HG03520 (cell line): Measurements from ENCODE around the gene BIRC6.
"Not testable (repeated sequence)": the region's sequence is repeated elsewhere in the genome, so short reads cannot be mapped to it uniquely, and the experiment has no call there.

Source experiments
- ATAC-seq: cut with Tn5 transposase; IDR thresholded peaks from one replicate; pipeline ENCODE4 v1.9.1; 2021; ENCODE audit warnings: mild to moderate bottlenecking, moderate library complexity; ENCODE audit not compliant: unreplicated experiment

BIRC6 gene

DNA sequence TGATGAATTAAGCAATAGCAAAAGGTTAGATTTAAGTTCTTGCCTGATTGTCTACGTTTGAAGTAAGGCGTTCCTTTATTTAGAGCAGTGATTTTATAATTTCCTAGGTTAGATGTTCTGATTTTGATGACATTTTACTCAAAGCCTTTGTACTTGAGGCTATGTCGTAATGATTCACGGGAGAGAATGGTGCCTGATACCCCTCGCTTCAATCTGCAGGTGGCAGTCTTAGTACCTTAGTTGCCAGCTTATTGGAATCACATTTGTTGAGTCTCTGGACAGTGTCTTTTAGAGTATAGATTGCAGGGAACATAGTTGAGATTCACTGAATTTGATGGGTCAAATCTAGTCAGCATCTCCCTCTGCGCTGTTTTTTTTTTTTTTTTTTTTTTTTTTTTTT, 89.5 kb downstream of the BIRC6 start:
- no peak for ATAC-seq

DNA sequence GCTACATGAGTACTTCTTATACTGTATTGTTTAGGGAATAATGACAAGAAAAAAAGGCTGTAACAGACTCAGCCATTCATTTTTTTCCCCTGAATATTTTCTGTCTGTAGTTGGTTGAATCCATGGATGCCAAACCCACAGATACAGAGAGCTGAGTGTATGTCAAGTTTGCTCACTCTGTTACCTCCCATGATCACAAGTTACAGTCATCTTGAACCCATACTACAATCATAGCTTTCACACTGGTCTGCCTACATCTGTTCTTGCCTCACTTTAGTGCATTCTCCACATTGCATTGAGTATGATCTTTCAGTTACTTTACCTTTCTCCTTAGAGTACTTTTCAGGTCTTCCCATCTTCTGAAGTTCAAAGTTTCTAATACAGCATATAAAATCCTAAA, 94.0 kb downstream of the BIRC6 start:
- no peak for ATAC-seq

DNA sequence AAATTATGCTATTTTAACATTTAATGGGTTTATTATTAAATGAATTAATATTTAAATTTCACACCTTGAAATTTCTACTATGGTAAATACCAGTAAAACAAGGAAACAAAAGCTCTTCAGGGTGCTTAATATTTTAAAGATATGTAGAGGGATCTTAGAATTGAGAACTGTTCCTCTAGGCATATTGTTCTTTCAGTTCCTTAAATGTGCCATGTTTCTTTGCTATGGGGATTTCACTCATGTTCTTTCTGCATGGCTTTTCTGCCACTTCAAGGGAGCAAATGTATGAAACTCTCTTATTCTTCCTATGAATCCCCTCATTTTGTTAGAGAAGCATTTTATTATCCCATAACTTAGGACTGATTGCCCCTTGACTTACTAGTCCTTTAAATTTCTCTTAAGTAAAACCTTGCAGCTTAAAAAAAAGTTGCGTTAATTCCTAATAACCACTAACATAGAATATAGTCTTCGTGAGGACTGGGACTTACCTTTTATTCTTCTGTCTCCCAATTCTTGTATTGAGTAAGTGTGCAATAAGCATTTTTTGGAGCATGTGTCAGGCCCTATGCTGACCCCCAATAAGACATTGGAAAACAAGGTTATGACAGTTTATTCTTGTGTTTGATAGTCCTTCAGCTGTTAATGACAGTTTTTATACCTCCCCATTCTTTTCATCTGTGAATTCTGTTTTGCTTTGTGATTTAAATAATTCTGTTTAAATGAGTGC, 95.7 kb downstream of the BIRC6 start:
- no peak for ATAC-seq

DNA sequence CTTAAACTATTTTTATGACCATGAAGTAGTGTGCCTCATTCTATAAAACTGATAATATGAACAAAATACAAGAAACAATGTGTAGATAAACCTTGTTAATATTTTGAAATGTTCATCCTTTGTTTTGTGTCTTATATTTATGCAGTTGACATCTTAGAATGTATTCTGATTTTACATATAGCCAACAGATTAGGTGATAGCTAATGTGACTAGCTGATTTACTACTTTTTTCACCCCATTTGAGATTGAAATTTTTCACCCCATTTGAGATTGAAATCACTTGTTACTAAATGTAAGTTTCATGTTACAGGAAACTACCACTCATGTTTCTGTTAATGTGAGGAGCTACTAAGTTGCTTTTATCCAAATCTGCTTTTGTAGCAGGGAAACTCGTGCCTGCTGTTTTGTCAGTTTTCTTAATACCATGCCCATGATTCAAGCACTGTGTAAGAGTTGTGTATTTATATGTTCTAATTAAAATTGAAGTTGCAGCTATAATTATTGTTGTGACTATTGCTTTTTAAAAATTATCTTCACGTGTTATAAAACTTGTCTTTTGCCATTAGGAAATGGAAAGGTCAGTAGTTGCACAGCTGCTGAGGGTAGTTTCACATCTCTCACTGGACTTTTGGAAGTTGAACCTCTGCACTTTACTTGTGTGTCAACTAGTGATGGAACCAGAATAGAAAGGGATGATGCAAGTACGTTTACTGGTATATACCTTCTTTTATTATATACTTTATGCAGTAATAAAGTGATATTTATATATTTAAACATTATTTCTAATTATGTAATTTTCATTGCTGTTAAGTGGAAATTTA, 96.6 kb downstream of the BIRC6 start:
- ATAC-seq = no peak

DNA sequence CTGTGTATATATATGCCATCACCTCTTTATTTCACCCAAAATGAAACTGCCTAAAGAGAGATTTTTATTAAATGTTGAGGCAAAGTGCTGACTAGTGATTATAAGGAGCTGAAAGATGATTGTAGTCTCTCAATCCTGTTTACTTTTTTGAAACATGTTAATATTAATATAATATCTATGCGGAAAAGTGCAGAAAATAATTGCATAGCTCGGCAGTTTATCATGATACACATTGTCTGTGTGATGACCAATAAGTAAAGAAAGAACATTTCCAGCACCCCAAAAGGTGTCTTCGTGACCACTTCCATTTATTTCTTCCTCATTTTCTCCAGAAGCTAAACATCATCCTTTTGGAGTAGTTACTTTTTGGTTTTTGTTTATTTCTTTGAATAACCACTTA, 99.0 kb downstream of the BIRC6 start:
- no peak for ATAC-seq

DNA sequence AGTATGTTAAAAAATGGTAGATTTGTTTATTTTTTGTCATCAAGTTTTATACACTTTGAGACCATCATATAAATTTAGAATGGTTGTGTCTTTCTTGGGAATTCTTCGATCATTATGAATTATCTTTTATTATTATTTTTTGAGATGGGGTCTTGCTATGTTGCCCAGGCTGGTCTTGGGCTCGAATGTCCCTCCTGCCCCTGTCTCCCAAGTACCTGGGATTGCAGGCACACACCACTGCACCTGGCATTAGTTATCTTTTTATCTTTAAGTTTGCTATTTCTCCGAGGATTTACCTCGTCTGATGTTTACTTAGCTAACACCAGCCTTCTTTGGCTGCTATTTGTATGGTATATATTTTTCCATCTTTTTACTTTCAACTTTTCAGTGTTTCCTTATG, 100.0 kb downstream of the BIRC6 start:
- ATAC-seq = no peak

DNA sequence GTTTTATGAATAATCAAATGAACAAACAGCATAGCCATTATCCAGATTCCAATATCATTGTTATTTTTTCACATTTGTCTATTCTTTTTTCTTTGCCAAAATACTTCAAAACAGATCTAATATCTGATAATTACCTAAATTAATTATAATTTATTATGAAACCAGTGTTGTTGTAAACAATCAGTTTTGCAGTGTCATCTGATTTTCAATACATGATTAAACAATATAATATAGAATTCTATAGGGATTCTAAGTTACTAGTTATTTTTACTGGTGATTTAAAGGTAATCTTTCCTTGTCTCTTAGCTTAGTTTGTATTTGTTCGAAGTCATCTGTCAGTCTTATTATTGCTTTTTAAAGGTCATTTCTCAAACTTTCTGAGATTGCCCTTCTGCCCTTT, 101.0 kb downstream of the BIRC6 start:
- ATAC-seq = no peak

DNA sequence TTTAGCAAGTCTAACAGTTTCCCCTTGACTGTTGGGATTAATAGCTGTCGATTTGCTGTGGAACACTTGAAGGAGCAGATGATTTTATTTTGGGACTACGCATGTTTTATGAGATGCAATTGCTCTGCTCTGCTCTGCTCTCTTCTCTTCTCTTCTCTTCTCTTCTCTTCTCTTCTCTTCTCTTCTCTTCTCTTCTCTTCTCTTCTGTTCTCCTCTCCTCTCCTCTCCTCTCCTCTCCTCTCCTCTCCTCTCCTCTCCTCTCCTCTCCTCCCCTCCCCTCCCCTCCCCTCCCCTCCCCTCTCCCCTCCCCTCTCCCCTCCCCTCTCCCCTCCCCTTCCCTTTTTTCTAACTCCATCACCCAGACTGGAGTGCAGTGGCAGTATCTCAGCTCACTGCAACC, 104.0 kb downstream of the BIRC6 start:
- ATAC-seq = not testable (repeated sequence)

DNA sequence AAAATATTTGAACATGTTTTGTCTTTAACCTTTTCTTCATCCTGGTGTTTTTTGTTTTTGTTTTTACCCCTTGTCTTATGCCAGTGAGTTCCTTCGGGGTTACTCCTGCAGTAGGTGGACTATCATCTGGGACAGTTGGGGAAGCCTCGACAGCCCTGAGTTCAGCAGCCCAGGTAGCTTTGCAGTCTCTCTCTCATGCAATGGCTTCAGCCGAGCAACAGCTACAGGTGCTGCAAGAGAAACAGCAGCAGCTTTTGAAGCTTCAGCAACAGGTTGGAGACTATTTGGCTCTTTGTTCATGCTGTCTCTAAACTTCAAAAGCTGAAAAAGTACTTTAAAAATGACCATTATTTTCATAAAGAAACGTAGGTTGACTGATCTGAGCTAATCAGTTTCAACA, 106.3 kb downstream of the BIRC6 start:
- no peak for ATAC-seq

DNA sequence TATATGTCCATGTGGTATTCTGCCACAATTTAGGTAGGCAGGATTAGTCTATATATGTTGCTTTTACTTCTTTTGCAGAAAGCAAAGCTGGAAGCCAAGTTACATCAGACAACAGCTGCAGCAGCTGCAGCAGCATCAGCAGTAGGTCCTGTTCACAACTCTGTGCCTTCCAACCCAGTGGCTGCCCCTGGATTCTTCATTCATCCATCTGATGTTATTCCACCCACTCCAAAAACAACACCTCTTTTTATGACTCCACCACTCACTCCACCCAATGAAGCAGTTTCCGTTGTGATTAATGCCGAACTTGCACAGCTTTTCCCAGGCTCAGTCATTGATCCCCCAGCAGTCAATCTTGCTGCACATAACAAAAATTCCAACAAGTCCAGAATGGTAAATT, 107.6 kb downstream of the BIRC6 start:
- ATAC-seq = no peak

DNA sequence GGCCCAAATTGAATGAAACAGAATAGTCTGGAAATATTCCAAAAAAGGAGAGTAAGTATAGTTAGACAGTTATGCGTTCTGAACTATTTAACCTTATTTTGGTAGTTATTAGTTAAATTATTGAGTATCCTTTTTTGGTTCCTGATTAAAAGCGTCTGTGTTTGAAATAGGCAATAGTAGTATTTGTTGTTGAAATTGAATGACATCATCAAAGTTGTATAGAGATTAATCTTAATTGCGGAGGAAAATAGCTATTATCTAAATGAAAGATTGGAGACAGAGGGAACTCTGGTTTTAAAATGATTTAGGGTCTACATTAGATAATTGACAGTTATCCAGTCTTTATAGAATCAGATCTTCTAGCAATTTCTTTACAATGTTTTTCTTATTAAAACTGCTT, 115.8 kb downstream of the BIRC6 start:
- no peak for ATAC-seq

DNA sequence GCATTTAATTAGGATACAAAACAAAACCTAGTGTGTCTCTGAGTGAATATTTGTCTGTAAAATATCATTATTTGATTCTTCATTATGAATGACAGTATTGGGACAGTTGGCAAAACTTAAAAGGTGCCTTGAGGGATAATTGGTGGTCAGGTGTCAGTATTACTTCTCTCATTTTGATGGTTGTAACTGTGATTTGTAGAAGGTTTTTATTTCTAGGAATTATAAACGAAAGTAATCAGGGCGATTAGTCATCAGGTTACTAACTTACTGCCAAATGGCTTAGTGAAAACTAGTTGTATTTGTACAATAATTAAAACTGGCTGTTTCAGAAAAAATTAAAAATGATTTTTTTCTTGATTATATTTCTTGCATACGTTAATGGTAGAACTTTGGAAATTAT, 117.6 kb downstream of the BIRC6 start:
- ATAC-seq = no peak

DNA sequence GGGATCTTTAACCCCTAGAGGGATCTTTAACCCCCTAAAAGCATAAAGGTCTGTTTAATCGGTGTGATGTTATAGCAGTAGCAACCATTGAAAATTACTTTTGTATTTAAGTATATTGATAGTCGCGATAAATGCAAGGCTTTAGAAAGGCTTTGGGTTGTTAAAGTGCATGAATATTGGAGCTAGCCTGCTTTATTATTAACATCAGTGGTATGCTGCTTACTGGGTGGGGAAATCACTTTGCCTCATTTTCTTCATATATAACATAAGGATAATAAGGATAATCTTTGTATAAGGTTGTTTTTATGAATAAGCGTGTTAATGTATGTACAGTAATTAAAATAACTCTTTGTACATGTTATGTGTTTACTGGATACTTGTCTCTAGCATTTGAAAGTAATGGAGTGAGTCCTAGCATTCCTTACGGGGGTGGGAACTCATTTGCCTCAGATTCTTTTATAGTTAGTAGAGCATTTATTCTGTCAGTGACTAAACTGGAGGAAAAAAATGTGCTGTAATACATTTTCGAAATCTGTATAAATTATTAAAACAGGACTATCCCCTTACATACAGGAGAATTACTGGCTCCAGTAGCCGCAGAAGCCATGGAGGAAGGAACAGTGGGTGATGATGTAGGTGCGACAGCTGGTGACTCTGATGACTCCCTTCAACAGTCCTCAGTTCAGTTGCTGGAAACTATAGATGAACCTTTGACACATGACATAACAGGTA, 122.2 kb downstream of the BIRC6 start:
- ATAC-seq = no peak

DNA sequence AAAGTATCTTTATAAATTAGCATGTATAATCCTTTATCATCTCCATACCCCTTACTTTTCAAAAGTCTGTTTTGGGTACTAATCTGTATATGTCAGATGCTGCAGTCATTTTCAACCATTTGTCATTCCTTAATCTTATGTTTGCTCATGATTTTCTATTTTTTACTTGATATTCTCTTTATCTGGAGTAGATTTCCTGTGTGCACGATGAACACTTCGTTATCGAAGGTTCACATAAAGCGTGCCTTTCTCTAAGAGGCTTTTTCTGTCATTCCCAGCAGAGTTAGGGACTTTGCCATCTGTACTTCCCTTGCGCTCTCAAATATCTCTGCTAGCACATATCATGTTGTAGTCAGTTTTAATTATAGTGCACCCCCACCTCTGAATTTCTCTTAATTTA, 123.2 kb downstream of the BIRC6 start:
- no peak for ATAC-seq

DNA sequence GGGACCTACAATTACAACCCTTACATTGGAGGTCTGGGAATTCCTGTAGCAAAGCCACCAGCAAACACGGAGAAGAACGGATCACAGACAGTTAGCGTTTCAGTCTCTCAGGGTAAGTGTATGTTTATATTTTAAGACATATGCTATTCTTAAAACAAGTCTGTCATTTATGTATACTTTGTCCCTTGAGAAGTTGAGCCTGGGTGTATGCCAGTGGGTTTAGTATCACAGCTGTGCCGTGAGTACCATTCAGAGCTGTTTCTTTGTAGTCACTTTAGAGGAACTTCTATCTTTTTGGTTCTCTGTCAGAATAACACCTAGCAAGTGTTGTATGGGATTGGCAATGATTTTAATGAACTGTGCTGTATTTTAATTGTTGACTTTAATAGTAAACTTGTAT, 125.6 kb downstream of the BIRC6 start:
- ATAC-seq = no peak

DNA sequence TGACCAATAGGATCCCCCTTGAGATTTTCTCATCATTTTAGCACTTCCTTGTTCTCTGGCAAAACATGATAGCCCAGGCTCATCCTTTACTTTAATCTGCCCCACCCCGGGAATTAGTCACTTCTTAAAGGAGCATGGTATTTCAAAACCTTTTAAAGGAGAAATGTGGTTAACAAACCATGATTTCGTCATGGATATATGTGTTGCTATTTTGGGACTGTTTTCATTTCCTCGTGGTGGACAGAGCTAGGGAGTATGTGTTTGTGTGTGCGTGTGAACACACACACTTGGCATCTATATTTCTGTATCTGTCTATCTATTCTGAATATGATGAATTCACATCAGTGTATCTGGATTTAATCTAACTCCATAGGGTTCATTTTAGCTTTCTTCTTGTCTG, 128.1 kb downstream of the BIRC6 start:
- no peak for ATAC-seq

DNA sequence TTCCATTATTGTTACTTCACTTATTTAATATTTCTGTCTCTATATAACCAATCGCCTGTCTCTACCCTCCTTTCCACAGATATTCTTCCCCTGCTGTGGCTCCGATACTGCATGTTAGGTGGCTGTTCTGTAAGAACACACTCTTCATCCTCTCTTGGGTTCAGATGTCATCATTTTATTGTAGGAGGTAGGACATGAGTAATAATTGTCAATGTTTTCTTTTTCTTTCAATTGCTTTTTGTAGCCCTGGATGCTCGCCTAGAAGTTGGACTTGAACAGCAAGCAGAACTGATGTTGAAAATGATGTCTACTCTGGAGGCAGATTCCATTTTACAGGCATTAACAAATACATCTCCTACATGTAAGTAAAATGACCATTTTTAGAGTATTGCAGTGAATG, 128.6 kb downstream of the BIRC6 start:
- no peak for ATAC-seq

DNA sequence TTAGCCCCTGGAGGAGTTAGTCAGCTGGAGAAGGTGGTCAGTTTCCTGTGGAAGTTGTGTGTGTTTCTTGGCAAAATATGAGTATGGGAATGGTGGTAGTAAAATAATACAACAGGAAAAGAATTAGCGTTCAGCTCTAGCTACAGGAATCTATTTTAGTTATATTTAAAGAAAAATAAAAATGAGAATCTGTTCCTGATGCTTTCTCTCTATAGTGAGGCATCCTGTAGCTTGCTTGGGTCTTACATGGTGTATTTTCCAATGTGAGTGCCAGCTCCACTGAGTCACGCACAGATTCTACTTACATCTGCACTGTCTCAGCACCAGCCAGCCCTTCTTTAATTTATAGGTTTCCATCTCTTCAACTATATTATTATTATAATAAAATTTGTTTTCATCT, 132.2 kb downstream of the BIRC6 start:
- no peak for ATAC-seq

DNA sequence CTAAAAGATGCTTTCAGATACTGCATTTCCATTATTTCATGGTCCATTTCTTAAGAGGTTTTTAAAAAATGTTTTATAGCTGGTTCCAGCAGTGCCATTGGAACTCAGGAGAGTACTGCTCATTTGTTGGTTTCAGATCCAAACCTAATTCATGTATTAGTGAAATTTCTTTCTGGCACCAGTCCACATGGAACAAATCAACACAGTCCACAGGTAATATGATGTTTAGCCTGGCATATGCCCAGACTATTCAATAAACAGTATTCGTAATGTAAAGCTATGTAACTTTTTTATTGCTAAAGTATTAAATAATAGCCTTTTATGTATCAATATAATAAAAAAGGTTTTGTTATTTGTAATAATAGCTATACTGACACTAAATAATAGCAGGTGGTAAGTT, 134.5 kb downstream of the BIRC6 start:
- no peak for ATAC-seq

DNA sequence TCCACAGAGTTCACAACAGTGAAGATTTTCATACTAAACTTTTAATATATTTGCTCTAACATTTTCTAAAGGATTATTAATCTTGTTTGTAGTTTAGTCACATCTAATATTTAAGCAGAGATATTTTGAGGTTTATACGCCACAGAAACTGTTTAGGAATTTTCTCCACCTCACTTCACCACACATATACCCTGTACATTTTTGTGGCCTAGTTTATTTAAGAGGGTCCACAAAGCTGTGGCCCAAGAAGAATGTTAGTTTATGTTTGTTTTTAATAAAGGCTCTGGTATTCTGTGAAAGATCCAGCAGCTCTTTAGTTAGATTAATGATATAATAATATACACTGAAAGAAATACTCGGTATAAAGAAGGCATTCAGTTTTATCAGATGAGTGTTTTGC, 138.3 kb downstream of the BIRC6 start:
- no peak for ATAC-seq

DNA sequence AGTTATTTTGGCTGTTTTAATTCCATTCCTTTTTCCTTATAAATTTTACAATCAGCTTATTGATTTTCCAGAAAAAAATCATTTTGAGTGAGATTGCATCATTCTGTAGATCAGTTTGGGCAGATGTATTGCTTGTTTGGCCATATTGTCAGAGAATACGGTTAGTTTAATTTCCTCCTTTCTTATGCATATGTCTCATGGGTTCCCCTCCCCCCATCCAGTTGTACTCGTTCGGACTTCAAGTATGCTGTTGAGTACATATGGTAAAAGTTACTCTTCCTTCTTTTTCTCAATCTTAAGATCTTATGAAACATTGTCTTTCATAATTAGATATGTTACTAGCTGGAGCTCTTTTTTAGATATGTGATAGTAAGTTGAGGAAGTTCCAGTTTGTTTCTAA, 139.8 kb downstream of the BIRC6 start:
- ATAC-seq = no peak

DNA sequence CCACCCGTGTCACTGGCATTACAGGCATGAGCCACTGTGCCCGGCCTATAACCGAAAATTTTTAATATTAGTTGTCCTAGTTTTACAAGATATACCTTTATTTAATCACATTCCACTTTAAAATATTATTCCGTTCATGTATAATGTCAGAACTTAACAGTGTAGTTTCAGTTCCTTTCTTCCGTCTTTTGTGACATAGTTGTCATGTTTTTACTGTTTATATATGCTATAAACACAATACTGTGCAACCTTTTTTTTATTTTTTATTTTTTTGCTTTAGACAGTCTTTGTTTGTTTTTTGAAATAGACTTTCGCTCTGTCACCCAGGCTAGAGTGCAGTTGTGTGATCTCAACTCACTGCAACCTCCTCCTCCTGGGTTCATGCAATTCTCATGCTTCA, 141.5 kb downstream of the BIRC6 start:
- no peak for ATAC-seq
